HG03045 (cell line): ENCODE results near the gene KRTAP20-1.

ENCODE experiments used
- ATAC-seq: cut with Tn5 transposase; IDR thresholded peaks from one replicate; pipeline ENCODE4 v1.9.1; 2021; ENCODE audit warnings: mild to moderate bottlenecking, moderate library complexity; ENCODE audit not compliant: unreplicated experiment

Gene KRTAP20-1, protein sequence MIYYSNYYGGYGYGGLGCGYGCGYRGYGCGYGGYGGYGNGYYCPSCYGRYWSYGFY

DNA sequence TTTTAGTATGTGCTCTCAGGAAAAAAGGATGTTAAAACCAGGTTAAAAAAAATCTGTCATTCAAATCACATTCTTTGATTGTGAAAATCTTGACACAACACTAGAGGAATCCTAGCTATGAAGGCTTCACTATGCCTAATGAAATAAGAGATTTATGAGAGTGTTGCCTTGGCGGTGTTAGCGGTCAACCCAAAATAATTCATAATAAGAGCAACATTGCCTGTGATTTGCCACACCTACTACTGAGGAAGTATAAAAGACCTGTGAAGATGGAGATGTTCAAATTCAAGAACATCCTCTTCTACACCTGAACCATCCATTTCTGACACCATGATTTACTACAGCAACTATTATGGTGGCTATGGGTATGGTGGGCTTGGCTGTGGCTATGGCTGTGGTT lies at the start of gene KRTAP20-1:
TSS of gene KRTAP20-1 (plus strand) at position 301 of the 400 bp plus-strand sequence. CDS start at position 331, 30 bp downstream.
- no peak for ATAC-seq

DNA sequence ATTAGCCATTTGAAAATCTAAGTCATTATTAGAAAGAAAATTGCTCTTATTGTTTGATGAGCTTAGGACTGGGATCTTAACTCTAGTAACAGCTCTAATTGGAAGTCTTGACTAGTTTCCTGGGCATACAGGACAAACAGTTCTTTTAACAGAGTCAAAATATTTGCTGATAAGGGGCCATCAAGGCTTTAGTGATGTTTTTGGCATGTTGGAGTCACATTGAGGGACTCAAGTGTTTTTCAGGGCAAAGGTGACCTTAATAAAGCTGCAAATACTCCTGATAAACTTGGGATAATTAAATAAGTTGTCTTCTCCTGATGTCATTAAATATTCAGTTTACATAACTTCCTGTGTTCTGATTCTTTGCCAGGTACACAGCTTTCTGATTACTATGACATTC lies 48.6 kb upstream of the KRTAP20-1 start:
- no peak for ATAC-seq

DNA sequence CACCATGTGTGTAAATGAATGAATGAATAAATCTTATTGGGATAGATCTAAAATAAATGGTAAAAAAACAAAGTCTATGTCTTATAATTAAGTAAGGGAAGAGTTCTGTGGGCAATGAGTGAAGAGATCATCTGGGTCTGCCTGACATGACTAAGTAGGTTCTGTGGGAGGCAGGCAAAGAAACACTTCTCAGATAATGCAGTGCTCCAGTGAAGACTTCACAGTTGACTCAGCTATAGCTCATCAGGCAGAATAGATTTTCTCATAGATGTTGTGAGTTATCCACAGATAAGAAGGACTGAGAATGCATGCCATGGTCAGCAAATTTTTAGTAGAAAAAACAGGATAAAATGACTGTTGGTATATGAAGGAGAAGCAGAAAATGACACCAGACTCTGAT lies 38.5 kb upstream of the KRTAP20-1 start:
- no peak for ATAC-seq

DNA sequence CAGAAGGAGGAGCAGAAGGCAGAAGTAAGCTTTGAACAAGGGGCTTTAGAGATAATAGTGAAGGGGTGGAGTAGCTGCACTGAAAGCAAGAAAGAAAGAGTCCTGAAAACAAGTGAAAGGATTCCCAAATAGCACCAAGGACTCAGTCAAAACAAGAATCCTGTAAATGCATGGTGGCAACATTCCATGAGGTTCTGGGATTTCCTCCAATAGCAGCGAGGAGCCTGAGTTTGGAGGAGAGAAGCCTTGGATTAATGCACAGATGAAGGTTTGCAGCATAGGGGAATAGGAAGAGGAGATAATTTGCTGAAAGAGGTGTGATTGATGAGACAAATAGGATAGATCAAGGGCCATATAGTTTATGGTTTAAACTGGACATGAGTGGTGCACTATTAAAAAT lies 36.9 kb upstream of the KRTAP20-1 start:
- no peak for ATAC-seq

DNA sequence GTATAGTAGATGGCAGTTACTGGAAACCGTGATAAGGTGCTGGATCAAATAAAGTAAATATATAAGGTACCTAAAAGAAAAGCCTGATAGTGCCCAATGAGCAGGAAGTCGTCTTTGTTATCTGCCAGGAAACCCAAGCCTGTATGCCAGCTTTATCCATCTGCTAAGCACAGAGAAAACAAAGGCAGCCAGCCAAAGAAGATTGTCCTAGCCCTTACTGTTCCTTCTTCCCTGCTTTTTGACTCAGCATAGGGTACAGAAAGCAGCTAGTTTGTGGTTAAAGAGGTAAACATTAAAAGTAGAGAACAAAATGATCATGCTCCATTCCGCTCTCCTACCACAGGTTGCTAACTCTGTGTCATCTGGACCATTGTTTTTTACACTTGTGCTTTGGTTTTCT lies 36.1 kb upstream of the KRTAP20-1 start:
- ATAC-seq: no peak

DNA sequence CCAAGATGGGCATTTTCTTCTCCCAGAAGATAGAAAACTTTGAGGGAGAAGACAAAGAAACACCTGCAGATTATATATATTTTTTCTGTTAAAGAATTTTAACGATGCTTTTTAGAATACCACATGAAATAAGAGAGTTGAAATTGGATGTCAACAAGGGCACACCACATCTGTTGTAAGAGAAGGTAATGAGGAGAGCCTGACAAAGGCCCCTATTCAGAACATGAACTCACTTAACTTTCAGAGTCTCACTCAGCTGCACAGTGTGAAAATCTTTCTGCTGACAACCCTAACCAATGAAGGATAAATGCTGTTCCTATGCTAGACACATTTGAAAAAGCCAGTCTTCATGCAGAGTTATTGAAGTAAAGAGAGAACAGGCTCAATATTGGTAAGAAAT lies 33.4 kb upstream of the KRTAP20-1 start:
- ATAC-seq: no peak

DNA sequence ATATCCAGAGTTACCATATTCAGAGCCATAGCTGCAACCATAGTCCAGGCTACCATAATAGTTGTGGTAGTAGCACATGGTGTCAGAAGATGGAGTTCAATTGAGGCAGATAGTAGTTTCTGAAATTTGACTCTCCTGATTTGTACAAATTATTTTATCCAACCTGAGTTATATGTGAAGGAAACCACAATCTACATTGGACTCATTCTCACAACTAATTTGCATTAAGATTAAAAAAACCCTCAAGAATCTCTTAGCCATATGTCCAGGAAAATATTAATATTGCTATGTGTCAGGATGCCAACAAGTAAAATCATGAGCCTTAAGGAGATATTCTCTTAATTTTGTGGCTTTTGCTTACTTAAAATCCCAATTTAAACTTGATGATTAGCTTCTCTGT lies 25.9 kb upstream of the KRTAP20-1 start, which contains the start of gene KRTAP22-2:
TSS of gene KRTAP22-2 (minus strand) at position 101 of the 400 bp plus-strand sequence.
- no peak for ATAC-seq

DNA sequence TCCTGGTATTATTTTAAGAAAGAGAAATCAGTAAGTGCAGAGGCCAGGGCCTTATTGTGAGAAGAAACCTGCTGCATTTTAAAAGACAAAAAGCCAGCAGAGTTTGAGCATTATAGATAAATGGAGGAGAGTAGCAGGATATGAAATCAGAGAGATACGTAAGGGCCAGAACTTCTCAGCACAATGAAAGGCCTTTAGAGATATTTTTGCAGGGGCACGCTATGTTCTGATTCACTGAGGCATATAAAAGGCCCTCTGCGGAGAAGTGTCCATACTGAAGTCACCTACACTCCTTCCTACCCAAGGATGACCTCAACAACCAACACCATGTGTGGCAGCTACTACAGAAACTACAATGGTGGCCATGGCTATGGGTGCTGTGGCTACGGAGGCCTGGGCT lies 24.1 kb upstream of the KRTAP20-1 start, which contains the start of gene KRTAP6-3:
TSS of gene KRTAP6-3 (plus strand) at position 301 of the 400 bp plus-strand sequence. CDS start at position 307, 6 bp downstream.
- ATAC-seq: no peak

DNA sequence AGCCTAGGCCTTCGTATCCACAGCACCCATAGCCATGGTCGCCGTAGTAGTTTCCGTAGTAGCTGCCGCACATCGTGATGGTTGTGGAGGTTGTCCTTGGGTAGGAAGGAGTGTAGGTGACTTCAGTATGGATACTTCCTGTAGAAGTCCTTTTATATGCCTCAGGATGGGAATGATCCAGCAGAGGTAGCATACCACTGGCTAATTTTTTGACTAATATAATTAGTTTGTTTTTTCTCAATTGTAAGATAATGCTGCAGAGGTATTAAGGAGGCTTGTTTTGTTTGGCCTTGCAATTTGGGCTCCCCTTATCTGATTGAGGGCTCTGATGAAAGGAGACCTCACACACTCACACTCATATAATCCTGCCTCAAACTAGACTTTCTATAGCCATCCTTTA lies 17.4 kb upstream of the KRTAP20-1 start, which contains the start of gene KRTAP6-2:
TSS of gene KRTAP6-2 (minus strand) at position 101 of the 400 bp plus-strand sequence. CDS start at position 73, 28 bp downstream.
- ATAC-seq: no peak

DNA sequence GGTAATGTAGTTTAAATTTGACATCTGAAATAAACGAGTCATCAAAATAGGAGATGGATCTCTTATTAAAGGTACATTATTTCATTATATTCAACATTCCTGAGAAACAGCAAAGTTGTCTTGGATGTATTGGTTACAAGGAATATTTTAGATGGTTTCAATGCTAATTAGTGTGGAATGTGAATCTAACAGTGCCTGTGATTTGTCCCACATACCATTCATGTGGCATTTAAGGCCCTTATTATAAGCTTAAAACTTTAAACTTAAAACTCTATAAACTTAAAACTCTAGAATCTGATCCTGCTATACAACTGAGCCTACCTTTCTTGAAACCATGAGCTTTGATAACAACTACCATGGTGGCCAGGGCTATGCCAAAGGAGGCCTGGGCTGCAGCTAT lies 15.4 kb upstream of the KRTAP20-1 start, which contains the start of gene KRTAP22-1:
TSS of gene KRTAP22-1 (plus strand) at position 301 of the 400 bp plus-strand sequence.
- no peak for ATAC-seq

DNA sequence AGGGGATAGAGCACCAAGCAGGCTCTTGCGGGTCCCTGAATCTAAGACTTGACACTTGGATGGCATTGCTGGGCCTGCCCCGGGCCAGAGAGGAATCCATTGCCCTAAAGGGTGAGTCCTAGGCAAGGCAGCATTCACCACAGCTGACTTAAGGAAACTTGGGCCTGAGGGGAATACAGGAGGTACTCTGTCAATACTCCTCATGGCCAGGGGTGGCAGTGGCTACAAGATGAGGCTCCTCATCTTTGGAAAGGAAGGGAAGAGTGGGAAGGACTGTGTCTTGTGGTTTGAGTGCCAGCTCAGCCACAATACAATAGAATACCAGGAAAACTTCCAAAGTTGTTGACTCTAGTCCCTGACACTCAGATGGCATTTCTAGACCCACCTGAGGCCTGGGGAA lies 10.3 kb upstream of the KRTAP20-1 start:
- ATAC-seq: no peak

DNA sequence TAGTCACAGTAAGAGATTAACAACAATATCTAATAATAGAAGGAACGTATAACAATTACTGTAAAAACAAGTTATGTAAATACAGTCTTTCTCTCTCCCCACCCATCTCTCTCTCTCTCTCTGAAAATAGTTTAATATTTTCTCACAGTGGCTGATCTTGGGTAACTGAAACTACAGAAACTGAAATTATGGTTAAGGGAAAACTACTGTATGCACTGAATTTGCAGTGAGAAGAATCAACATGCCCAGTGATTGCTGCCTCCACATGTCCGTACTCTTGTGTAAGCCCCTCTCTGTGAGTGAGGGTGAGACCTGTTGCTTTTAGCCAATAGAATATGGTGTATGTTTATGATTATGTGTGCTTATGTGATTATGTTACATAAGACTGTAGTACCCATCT lies 4.1 kb upstream of the KRTAP20-1 start:
- no peak for ATAC-seq

DNA sequence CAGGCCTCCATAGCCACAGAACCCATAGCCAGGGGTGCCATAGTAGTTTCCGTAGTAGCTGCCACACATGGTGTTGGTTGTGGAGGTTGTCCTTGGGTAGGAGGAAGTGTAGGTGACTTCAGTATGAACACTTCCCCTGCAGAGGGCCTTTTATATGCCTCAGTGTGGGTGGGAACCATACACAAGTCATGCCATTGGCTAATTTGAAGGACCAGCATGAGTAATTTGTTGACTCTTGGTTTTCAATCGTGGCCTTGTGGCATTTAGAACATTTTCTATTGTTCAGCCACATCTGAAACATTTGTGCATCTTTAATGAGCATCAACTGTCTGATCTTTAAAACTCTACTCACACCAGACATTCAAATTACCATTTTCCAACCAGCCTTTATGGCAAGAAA lies 2.4 kb upstream of the KRTAP20-1 start, which contains the start of gene KRTAP6-1:
TSS of gene KRTAP6-1 (minus strand) at position 95 of the 400 bp plus-strand sequence. CDS start at position 69, 26 bp downstream.
- no peak for ATAC-seq

DNA sequence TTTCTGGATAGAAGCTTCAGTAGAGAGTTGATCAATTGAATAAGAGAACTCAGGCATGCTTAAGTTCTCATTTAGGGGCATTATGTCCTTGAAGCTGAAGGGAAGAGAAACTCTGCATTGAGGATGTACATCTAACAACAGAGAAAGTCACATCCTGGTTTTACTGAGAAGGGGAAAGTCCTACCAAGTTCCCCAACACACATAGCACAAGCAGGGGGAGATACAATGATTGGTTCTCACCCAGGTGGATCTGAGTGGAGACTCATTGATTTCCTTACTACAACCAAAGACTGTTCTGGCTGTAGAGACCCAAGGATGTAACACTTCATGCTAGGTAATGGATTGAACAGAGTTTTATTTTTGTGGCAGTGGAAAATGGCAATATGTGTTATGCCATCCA lies 1.0 kb upstream of the KRTAP20-1 start:
- no peak for ATAC-seq

DNA sequence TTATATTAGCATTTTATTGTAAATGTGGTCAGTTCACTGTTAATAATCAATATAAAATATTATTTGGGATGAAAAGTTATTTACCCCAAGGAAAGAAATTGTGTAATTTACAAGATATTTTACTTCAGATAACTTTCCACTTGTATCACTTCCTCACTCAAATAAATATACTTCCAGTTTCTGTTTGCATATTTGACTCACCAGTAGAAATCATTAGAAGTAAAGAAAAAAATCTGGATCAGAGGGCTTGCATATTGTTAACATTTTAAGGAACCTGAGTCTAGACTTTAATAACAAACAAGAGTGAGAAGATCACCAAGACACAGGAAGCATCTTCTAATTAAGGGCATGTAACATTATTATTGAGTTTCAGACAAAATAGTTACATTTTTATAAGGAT lies 3.9 kb downstream of the KRTAP20-1 start:
- ATAC-seq: no peak

DNA sequence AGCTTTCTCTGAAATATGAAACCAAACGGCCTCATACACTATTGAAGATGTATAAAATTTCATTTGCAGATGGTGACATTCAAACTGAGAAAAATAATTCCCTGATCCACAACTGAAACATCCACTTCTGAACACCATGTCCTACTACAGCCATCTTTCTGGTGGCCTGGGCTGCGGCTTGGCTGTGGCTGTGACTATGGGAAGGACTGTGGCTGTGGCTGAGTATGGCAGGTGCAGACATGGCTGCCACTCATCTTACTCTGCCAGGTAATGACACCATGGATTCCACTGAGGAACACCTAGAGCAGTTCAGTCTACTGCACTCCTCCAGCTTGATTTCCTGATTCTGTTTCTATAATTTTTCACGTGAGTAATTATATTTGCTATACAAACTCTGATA lies 4.3 kb downstream of the KRTAP20-1 start, which contains the start of gene KRTAP20-4:
TSS of gene KRTAP20-4 (plus strand) at position 106 of the 400 bp plus-strand sequence.
- no peak for ATAC-seq

DNA sequence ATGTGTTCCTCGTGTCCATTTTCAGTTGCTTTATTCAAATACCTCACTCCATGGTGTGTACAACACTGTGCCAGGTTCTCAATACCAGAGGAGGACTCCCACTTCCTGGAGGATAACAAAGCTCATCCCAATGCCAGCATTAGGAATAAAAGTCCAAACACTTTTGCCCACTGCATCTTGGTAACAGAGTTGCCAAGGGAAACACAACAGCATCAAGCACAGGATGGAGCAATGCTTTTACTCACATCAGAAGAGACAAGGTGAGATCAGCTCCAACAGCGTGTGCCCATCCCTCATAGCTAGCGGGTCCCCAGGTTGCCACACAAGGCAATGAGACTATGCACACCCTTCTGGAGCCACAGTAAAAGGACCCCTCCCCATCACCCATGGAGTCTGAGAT lies 7.1 kb downstream of the KRTAP20-1 start:
- no peak for ATAC-seq

DNA sequence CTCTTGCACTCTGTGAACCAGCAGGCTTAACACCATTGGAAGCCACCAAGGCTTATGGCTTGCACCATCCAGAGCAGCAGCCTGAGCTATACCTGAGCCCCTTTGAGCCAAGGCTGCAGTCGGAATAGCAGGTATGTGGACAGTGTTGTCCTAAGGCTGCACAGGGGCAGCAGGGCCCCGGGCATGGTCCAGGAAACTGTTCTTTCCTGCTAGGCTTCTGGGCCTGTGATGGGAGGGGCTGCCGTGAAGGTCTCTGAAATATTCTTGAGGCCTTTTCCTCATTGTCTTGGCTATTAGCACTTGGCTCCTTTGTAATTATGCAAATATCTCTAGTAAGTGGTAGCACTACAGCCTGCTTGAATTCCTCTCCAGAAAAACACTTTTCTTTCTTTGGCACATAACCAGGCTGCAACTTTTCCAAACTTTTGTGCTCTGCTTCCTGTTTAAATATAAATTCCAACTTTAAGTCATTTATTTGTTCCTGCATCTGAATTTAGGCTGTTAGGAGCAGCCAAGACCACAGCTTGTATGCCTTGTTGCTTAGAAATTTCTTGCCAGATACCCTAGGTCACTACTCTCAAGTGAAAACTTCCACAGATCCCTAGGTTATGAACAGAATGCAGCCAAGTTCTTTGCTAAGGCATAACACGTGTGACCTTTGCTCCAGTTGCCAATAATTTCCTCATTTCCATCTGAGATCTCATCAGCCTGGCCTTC lies 9.4 kb downstream of the KRTAP20-1 start:
- no peak for ATAC-seq

DNA sequence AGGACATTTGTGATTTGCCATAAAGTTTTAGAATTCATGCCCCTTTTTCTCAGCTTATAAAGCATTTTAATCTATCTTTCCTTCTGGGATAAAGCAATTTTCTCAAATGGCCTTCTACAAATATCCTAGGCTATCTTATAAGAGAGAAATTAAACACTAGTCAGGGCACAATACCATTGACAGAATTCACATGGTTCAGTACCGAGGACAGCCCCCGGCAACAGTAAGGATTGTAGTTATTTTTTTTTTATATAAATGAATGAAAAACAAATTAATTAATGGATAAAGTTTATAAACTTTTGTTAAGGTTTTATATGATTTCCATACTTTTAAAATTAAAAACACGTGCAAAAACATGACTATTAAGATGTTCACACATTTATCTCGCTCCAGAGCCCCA lies 11.9 kb downstream of the KRTAP20-1 start:
- no peak for ATAC-seq

DNA sequence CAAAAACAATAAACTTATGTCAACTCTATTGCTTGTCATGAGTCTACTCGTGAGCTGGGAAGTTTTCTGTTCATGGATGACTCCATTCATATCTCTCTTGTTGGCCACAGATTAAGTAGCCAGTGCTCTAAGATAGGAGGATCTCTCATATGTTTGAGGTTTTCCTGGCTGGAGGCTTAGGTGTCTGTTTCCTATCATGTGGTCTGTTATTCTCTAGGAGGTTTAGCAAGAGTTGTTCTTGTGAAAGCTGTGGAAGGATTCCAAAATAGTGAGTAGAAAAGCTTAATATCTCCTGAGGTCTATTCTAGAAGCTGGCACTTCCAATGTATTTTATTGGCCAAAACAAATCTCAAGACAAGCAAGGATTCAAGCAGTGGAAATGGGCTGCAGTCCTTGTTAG lies 13.0 kb downstream of the KRTAP20-1 start:
- no peak for ATAC-seq

DNA sequence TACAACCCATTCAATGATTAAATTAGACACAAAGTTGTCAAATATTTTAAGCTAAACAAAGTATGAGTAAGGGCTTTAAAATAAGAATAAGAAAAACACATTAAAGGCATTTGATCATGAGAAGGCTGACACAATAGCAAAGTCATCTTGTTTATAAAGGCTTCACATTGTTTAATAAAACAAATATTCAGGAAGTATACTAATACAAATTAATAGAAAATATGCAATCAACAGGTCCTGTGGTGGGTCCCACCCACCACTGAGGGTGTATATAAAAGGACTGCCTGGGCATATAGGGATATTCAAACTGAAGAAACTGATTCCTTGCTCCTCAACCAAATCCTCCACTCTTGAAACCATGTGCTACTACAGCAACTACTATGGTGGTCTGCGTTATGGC lies 18.7 kb downstream of the KRTAP20-1 start, which contains the start of gene KRTAP20-2:
TSS of gene KRTAP20-2 (plus strand) at position 301 of the 400 bp plus-strand sequence. CDS start at position 359, 58 bp downstream.
- ATAC-seq: no peak

DNA sequence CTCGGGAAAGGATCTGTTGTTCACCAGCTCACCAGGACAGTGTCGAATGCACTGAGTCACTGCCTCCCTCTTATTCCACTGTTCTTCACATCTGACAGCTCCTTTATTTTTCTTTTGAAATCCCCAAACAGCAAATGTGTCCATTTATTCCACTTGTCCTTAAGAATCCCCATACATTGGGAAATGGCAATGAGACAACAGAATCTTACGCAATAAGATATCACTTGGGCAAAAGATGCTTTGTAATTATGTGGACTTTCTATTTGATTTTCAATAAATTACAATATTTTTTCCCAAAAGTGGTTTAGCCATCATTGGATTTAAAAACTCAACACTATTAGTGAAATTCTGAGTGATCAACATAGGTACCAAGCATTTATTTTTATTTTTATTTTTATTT lies 22.5 kb downstream of the KRTAP20-1 start:
- ATAC-seq: no peak
